ENCODE data around the gene UBE2Q1.

Gene UBE2Q1

GRCh38 chr1:154575951-154576566, 17.6 kb upstream of the UBE2Q1 start:
- Histone ChIP-seq H3K36me3 (peaks cover 100% of the 10 kb centered on the region), H3K27ac (no peak overlapping the region)

GRCh38 chr1:154575147-154575927, 16.9 kb upstream of the UBE2Q1 start:
- peaks cover 100% of the 10 kb centered on the region for H3K36me3 ChIP-seq
- no peak overlapping the region for H3K4me3 ChIP-seq (ENCODE audit: low read depth, low read length)
- TF ChIP-seq, protein P1, sequence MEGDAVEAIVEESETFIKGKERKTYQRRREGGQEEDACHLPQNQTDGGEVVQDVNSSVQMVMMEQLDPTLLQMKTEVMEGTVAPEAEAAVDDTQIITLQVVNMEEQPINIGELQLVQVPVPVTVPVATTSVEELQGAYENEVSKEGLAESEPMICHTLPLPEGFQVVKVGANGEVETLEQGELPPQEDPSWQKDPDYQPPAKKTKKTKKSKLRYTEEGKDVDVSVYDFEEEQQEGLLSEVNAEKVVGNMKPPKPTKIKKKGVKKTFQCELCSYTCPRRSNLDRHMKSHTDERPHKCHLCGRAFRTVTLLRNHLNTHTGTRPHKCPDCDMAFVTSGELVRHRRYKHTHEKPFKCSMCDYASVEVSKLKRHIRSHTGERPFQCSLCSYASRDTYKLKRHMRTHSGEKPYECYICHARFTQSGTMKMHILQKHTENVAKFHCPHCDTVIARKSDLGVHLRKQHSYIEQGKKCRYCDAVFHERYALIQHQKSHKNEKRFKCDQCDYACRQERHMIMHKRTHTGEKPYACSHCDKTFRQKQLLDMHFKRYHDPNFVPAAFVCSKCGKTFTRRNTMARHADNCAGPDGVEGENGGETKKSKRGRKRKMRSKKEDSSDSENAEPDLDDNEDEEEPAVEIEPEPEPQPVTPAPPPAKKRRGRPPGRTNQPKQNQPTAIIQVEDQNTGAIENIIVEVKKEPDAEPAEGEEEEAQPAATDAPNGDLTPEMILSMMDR (IDR thresholded peaks at IDR 0.05; ENCODE audit: low read depth, low read length), result no peak
- no peaks in the 10 kb centered on the region for H3K9me3 ChIP-seq (ENCODE audit: severe bottlenecking)
- H3K27me3 ChIP-seq (ENCODE audit: insufficient read depth, low read depth, severe bottlenecking), result no peaks in the 10 kb centered on the region
- no peak overlapping the region for H3K27ac ChIP-seq
- no peak for DNase-seq

More at GRCh38 chr1:154575951-154576566, 17.6 kb upstream of the UBE2Q1 start:
- TF ChIP-seq, protein P1 (IDR thresholded peaks at IDR 0.05; ENCODE audit: low read depth, low read length), result no peak
- no peak for DNase-seq
- H3K4me3 ChIP-seq (ENCODE audit: low read depth, low read length), result no peak overlapping the region
- H3K27me3 ChIP-seq (ENCODE audit: insufficient read depth, low read depth, severe bottlenecking), result no peaks in the 10 kb centered on the region
- no peaks in the 10 kb centered on the region for H3K9me3 ChIP-seq (ENCODE audit: severe bottlenecking)

GRCh38 chr1:154574716-154575115, 16.3 kb upstream of the UBE2Q1 start:
- H3K27me3 ChIP-seq (ENCODE audit: insufficient read depth, low read depth, severe bottlenecking), result no peaks in the 10 kb centered on the region
- H3K36me3 ChIP-seq, result peaks cover 100% of the 10 kb centered on the region
- TF ChIP-seq, protein P1 (IDR thresholded peaks at IDR 0.05; ENCODE audit: low read depth, low read length), result no peak
- H3K27ac ChIP-seq, result no peak overlapping the region
- no peak for DNase-seq
- no peak overlapping the region for H3K4me3 ChIP-seq (ENCODE audit: low read depth, low read length)
- no peaks in the 10 kb centered on the region for H3K9me3 ChIP-seq (ENCODE audit: severe bottlenecking)

DNA sequence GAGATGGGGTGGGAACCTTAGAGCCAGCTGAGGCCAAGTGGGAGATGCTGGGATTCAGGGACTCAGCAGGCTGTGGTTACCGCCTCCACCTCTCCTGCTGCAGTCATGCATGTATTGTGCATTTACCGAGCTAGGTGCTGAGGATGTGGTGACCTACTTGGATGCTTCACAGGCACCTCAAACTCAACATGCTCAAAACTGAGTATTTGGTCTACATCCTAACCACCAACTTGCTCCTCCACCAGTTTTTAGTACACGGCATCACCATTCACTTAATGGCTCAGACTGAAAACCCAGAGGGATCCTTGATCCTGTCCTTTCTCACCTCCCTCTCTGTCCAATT, 14.7 kb upstream of the UBE2Q1 start:
- TF ChIP-seq, protein P1 (IDR thresholded peaks at IDR 0.05; ENCODE audit: low read depth, low read length), result no peak
- Histone ChIP-seq H3K4me3 (ENCODE audit: low read depth, low read length) (no peak overlapping the region), H3K27me3 (ENCODE audit: insufficient read depth, low read depth, severe bottlenecking) (no peaks in the 10 kb centered on the region), H3K9me3 (ENCODE audit: severe bottlenecking) (no peaks in the 10 kb centered on the region), H3K36me3 (peaks cover 94% of the 10 kb centered on the region), H3K27ac (no peak overlapping the region)
- no peak for DNase-seq

DNA sequence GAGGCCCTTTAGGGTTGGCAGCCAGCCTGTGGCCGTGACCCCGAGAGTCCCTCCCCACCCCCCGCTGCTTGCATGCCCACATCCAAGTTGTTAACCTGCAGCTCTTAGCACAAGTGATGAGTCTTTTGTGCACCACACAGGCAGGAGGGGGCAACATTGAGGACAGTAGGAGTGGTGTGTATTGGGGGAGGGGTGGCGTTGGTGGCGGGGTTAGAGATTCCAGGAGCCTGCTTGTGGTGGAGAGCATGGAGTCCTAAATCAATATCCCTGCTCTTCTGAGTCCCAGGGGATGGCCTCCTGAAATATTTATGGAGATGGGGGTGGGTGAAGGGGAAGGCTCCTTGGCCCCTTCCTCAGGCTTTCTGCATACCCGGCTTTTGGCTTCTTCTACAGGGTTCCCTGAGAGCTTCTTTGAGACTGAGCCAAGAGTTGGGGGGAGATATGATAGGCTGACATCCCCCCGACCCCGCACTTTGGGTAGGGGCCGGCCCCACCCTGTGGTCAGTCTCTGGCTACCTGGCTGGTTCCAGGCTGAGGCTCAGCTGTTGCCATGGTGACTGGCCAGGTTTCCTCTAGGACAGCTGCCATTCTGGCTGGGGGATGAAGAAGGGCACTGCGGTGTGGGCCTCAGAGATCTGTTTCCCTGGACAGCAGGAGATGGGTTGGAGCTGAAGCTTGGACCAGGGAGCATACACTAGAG, 14.2 kb upstream of the UBE2Q1 start:
- no peaks in the 10 kb centered on the region for H3K27me3 ChIP-seq (ENCODE audit: insufficient read depth, low read depth, severe bottlenecking)
- no peak overlapping the region for H3K4me3 ChIP-seq (ENCODE audit: low read depth, low read length)
- H3K27ac ChIP-seq, result no peak overlapping the region
- peaks cover 92% of the 10 kb centered on the region for H3K36me3 ChIP-seq
- TF ChIP-seq, protein P1 (IDR thresholded peaks at IDR 0.05; ENCODE audit: low read depth, low read length), result no peak
- H3K9me3 ChIP-seq (ENCODE audit: severe bottlenecking), result no peaks in the 10 kb centered on the region
- no peak for DNase-seq
